Parietal lobe (tissue), 1 donor: Measurements from ENCODE around the gene ADH7. TPM values are rescaled to one million over a fixed set of nuclear protein-coding genes. Genes with fewer than 3 reads are reported as not detected.

Experiments used
- total RNA-seq: library from RNA; depleted of rRNA; stranded (reverse); fragments of >200 nt; gene quantifications from one replicate; pipeline ENCODE4 v1.2.3, GENCODE V29; 2014

Gene ADH7
- not detected for total RNA-seq

GRCh38 chr4:99435154-99435553, at the start of gene ADH7:
Gene ADH7 (minus strand): TSS chr4:99435342. CDS start chr4:99435233, 109 bp downstream.

Other genes with a start within 250 kb of the ADH7 start
- not detected for gene ADH6, start 216.1 kb downstream of the ADH7 start, total RNA-seq
- not detected for gene ADH1A, start 144.4 kb downstream of the ADH7 start, total RNA-seq
- gene ADH1B, start 113.9 kb downstream of the ADH7 start, total RNA-seq: not detected
- gene ADH1C, start 82.6 kb downstream of the ADH7 start, total RNA-seq: not detected
- not detected for gene C4orf17, start 75.7 kb upstream of the ADH7 start, total RNA-seq
- 3.8 TPM for gene TRMT10A, start 128.7 kb upstream of the ADH7 start, total RNA-seq
- gene MTTP, start 139.5 kb upstream of the ADH7 start, total RNA-seq: 1.3 TPM
- 0.63 TPM for gene C4orf54, start 222.5 kb upstream of the ADH7 start, total RNA-seq